ENCODE results near the gene KLHL17.
"Not testable (repeated sequence)": the region's sequence is repeated elsewhere in the genome, so short reads cannot be mapped to it uniquely, and the experiment has no call there.

KLHL17 gene

GRCh38 chr1:970242-970972 is 10.0 kb downstream of the KLHL17 start:
- DNase-seq (ENCODE audit: low read depth), result no peak

- no peak for DNase-seq (ENCODE audit: low read depth)
These were observed 10.8 kb downstream of the KLHL17 start for GRCh38 chr1:970973-971730.

GRCh38 chr1:971751-972506 is 11.5 kb downstream of the KLHL17 start:
- no peak for DNase-seq (ENCODE audit: low read depth)

GRCh38 chr1:972726-973458 is 12.5 kb downstream of the KLHL17 start:
- DNase-seq (ENCODE audit: low read depth), result no peak

GRCh38 chr1:973459-974292 is 13.3 kb downstream of the KLHL17 start:
- no peak for DNase-seq (ENCODE audit: low read depth)

GRCh38 chr1:974293-974640 is 13.9 kb downstream of the KLHL17 start:
- DNase-seq (ENCODE audit: low read depth), result no peak

GRCh38 chr1:974687-975328 is 14.4 kb downstream of the KLHL17 start:
- no peak for DNase-seq (ENCODE audit: low read depth)

GRCh38 chr1:975365-975764 is 15.0 kb downstream of the KLHL17 start:
- DNase-seq (ENCODE audit: low read depth), result no peak

- peak; percentile 76 for DNase-seq (ENCODE audit: low read depth)
These were observed 15.7 kb downstream of the KLHL17 start for GRCh38 chr1:975896-976683.

GRCh38 chr1:976791-977190 is 16.4 kb downstream of the KLHL17 start:
- not testable (repeated sequence) for DNase-seq (ENCODE audit: low read depth)

- DNase-seq (ENCODE audit: low read depth), result no peak
These were observed 17.9 kb downstream of the KLHL17 start for GRCh38 chr1:978069-978834.

GRCh38 chr1:978835-979743 is 18.7 kb downstream of the KLHL17 start:
- DNase-seq (ENCODE audit: low read depth), result no peak

GRCh38 chr1:979744-980072 is 19.3 kb downstream of the KLHL17 start:
- no peak for DNase-seq (ENCODE audit: low read depth)

- DNase-seq (ENCODE audit: low read depth), result no peak
These were observed 19.8 kb downstream of the KLHL17 start for GRCh38 chr1:980137-980571.

- DNase-seq (ENCODE audit: low read depth), result no peak
These were observed 20.4 kb downstream of the KLHL17 start for GRCh38 chr1:980602-981395.

- DNase-seq (ENCODE audit: low read depth), result no peak
These were observed 21.1 kb downstream of the KLHL17 start for GRCh38 chr1:981491-981954.

GRCh38 chr1:981955-982558 is 21.7 kb downstream of the KLHL17 start, which contains the start of gene PERM1:
Gene PERM1, minus strand, starts transcription at chr1:982093. Its CDS starts 1,064 bp downstream, at chr1:981029.
- no peak for DNase-seq (ENCODE audit: low read depth)

Data from EH (cell line).